Mucosa of stomach (tissue), 1 donor: ENCODE data around the gene SEMA4D.

Experiments used
- H3K27me3 ChIP-seq: one replicate; pipeline ENCODE4 v1.7.0; 2013; ENCODE audit warnings: mild to moderate bottlenecking, low read length; ENCODE audit not compliant: control insufficient read depth, insufficient read depth
- H3K36me3 ChIP-seq: one replicate; pipeline ENCODE4 v1.7.0; 2013; ENCODE audit warnings: low read length; ENCODE audit not compliant: control insufficient read depth, insufficient read depth
- H3K4me1 ChIP-seq: one replicate; pipeline ENCODE4 v1.7.0; 2013; ENCODE audit warnings: mild to moderate bottlenecking, low read length; ENCODE audit not compliant: control insufficient read depth, insufficient read depth
- H3K4me3 ChIP-seq: one replicate; pipeline ENCODE4 v1.7.0; 2013; ENCODE audit warnings: low read length
- H3K9ac ChIP-seq: one replicate; pipeline ENCODE4 v1.7.0; 2013; ENCODE audit warnings: mild to moderate bottlenecking, low read length, moderate library complexity
- H3K9me3 ChIP-seq: one replicate; pipeline ENCODE4 v1.7.0; 2013; ENCODE audit warnings: mild to moderate bottlenecking, low read length, moderate library complexity; ENCODE audit not compliant: control insufficient read depth
- donor health status: Pancreatic carcinoma.

SEMA4D gene

DNA sequence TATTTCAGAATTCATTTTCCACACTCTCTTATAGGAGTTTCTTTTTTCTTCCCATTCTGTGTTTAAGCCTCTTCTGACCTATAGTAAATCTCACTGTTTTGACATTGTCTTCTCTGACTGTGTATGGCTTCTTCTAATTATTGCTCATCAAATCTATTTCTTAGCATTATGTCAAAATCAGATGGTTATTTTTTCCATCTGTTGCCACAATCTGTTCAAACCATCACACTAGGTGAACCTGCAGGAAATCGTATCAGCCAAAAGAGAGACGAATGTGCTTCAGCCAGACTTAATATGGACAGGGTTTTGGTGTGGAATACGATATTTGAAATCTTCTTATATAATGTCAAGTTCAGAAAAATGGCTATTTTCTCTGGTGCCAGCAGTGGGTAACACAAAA is 15.9 kb upstream of the SEMA4D start:
- Histone ChIP-seq H3K4me1 (no peaks in the 10 kb centered on the region), H3K4me3 (no peak overlapping the region), H3K27me3 (no peaks in the 10 kb centered on the region), H3K36me3 (no peaks in the 10 kb centered on the region), H3K9me3 (no peaks in the 10 kb centered on the region), H3K9ac (no peak overlapping the region)

DNA sequence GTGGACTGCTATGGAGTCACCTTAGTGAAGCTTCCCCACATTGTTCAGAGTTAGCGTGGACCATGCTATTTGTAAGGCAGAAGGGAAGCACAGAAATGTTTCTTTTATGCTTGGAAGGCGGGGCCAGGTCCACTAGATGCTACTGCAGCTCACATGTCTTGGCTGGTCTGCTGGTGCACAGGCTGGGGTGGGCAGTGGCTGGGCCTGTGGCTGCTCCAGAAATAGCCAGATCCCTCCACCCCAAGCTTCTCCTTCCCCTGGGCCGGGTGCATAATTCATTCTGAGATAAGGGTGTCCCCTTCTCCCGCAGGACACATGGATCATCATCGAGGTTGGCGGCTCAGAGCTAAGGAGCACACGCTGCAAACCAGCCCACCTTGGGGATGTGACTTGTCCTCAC is 14.5 kb upstream of the SEMA4D start:
- Histone ChIP-seq H3K9me3 (no peaks in the 10 kb centered on the region), H3K4me3 (no peak overlapping the region), H3K27me3 (no peaks in the 10 kb centered on the region), H3K36me3 (no peaks in the 10 kb centered on the region), H3K9ac (no peak overlapping the region), H3K4me1 (no peaks in the 10 kb centered on the region)

DNA sequence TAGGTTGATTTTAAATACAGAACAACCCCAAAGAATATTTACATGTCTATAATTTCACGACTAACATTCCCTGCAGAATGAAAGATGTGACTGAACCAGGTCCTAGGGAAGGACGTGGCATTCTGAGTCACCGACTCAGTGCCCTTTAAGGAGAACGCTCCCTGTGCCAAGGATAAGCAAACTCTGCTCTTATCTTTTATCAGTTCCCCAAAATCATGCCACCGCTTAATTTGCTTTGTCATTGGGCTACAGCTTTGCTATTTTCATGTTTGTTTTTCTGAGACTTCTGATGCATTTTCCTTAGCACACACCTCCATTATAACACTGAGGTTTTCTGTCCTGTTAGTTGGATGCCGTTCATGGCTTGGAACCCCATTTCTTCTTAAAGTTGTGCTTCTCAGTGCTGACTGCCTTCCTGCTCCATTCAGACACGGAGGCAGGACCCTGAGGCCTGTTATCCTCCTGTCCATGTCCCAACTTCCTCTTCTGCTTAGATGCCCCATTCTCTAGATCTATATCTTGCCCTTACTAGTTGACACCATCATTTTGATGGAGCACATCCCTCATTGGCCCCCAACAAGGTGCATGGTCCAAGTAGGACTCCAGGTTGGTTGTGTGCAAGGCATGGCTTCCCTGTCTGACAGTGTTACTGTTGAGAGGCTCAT is 11.2 kb upstream of the SEMA4D start:
- Histone ChIP-seq H3K9ac (no peak overlapping the region), H3K4me1 (peaks cover 7% of the 10 kb centered on the region), H3K4me3 (no peak overlapping the region), H3K9me3 (no peaks in the 10 kb centered on the region), H3K27me3 (no peaks in the 10 kb centered on the region), H3K36me3 (no peaks in the 10 kb centered on the region)

DNA sequence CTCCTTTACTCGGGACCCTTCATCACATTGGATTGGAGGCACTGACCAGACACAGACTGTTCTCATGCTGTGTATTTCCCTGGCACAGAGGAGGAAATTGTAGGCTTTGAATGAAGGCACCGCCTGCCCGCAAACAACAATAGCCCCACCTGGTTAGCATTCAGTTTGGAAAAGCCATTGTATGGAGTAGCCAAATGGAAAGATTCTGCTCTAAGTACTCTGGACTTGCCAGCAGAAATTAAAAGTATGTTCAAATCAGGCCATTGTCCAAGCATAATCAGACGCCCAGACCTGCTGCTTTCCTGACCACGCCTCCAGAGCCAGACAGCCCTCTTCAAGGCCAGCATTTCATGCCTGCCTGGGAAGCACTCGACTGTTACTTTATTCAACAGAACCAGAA is 8.0 kb upstream of the SEMA4D start:
- no peak overlapping the region for H3K4me3 ChIP-seq
- no peaks in the 10 kb centered on the region for H3K9me3 ChIP-seq
- H3K4me1 ChIP-seq, result peaks cover 7% of the 10 kb centered on the region
- H3K9ac ChIP-seq, result no peak overlapping the region
- H3K36me3 ChIP-seq, result no peaks in the 10 kb centered on the region
- H3K27me3 ChIP-seq, result no peaks in the 10 kb centered on the region

DNA sequence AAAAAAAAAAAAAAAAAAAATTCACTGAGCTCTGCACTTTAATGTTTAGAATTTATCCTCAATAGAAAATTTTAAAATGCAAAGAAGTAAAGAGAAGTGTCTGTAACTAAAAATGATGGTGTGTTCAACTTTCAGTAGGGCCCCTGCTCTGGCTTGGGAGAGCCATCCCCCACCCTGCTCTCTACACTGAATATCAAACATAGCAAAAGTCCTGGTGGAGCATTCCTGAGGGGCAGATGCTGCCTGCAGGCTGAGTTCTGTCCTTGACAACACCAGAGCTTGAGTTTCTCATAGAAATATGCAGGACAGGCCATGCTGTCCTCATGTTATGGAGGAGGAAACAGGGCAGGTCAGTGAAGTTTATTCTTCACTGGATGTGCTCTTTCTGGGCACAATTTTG is 7.1 kb upstream of the SEMA4D start:
- Histone ChIP-seq H3K9me3 (no peaks in the 10 kb centered on the region), H3K9ac (no peak overlapping the region), H3K4me1 (peaks cover 7% of the 10 kb centered on the region), H3K36me3 (no peaks in the 10 kb centered on the region), H3K4me3 (no peak overlapping the region), H3K27me3 (no peaks in the 10 kb centered on the region)

DNA sequence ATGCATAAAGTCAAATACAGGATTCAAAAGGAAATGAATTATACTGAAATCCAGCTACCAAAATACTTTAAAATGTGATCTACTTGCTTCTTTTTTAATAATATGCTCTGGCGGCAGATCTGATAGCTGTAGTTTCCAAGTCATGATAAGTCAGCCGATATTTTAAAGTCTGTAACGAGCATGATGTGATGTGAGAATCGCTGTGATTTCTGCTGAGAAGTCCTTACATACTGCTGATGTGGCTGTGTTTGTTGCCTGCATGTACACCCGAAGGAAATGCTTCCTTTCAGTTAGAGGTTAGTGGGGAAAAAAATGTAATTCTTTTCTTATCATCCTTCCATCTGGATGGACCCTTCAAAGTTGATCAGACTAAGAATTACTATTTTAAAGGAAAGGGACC is 4.8 kb upstream of the SEMA4D start:
- no peaks in the 10 kb centered on the region for H3K9me3 ChIP-seq
- H3K4me3 ChIP-seq, result no peak overlapping the region
- H3K27me3 ChIP-seq, result no peaks in the 10 kb centered on the region
- peaks cover 13% of the 10 kb centered on the region for H3K4me1 ChIP-seq
- no peak overlapping the region for H3K9ac ChIP-seq
- no peaks in the 10 kb centered on the region for H3K36me3 ChIP-seq

DNA sequence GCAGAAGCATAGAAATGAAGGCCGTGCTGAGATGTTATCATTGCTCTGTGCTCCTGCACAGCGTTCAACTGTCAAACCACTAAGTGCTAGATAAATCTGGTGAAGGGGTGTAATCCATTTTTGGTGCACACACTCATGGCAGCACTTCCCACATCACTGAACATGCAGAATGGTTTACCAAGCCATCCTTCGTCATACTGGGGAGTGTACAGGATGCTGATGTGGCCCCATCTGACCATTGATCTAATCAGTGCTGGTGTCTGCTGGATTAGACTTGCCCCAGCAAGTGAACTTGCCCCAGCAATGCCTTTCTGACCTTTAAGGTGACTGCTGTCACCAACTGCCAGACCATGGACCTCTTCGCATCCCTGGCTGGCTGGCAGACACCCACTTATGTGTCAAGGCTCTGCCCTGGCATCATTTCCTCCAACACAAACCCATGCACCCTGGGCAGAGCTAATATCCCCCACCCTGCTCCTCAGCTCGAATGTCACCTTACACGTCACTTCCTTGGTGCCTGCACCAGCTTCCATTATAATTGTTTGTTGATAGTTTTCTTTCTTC is 4.2 kb upstream of the SEMA4D start:
- no peak overlapping the region for H3K9ac ChIP-seq

DNA sequence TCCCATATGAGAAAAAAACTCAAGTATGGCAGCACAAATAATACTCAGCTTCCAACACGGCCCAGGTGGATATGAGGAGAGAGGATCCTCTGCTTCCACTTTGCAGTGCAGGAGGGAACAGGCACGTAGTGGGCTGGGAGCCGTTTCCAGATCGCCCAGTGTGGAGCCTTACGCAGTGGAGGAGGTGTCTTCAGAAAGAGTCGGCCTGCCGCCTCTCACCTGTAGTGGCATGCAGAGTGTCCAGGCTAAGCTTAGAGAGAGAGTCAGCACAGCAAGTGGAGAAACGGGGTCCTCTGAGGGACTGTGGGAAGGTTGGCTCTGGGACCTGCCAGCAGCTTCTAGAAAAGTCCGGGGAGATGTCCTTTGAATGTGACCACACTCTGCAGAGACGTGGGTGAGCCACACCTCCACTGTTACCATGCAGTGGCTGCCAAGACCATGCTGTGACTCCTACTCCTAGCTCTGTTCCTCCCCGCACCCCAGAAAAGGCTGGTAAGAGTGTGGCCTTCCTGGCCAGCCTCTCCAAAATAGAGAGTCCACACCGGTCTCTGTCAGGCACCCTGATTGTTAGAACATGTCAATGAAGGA is 3.5 kb upstream of the SEMA4D start:
- Histone ChIP-seq H3K9me3 (no peaks in the 10 kb centered on the region), H3K27me3 (no peaks in the 10 kb centered on the region), H3K36me3 (no peaks in the 10 kb centered on the region), H3K9ac (no peak overlapping the region), H3K4me1 (peaks cover 20% of the 10 kb centered on the region), H3K4me3 (no peak overlapping the region)

More for the DNA sequence above, 4.2 kb upstream of the SEMA4D start:
- Histone ChIP-seq H3K4me3 (no peak overlapping the region), H3K4me1 (peaks cover 13% of the 10 kb centered on the region), H3K27me3 (no peaks in the 10 kb centered on the region), H3K36me3 (no peaks in the 10 kb centered on the region), H3K9me3 (no peaks in the 10 kb centered on the region)

DNA sequence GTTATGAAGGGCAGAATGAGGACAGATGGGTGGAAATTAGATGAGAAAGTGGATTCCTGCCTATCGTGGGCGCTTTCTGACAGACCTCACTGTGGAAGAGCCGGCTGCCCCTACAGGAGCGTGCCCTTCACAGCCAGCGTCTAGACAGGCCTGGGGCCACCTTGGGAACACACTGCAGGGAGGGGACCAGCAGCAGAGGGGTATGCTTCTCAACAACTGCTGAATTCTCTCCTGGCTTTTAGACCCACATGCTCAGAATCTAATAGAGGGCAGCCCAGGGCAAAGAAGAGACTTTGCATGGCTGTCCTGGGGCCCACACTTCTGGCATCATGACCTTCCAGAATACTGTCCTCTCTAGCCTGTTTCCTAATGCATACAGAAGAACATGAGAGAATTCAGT is 2.1 kb upstream of the SEMA4D start:
- no peaks in the 10 kb centered on the region for H3K36me3 ChIP-seq
- H3K9ac ChIP-seq, result no peak overlapping the region
- peaks cover 22% of the 10 kb centered on the region for H3K4me1 ChIP-seq
- no peaks in the 10 kb centered on the region for H3K27me3 ChIP-seq
- H3K4me3 ChIP-seq, result no peak overlapping the region
- H3K9me3 ChIP-seq, result no peaks in the 10 kb centered on the region

DNA sequence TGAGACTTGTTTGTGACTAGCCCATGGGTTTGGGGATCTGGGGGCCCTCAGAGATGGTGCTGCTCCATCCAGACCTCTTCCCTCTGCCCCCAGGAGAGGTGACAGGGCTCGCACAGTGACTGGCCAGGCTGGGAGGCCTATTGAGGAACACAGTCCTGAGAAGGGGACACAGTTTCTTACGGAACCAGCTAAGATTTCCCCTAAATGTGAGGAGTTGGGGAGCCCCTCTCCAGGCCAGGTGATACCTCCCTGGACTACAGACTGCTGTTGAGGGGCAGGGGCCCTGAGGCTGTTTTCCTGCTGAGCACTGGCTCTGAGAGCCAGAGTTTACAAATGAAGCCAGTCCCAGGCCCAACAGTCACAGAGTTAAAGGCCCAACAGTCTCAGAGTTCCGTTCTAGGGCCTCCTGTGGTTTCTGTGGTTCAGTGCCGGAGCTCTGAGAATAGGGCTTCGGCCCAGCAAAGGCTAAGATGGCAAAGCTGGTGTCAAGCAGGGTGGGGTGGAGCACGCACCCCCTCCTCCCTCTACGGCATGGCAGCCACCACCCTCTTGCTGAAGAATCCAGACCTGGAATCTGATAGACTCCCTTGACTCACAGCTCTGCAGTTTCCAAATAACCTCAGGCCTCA is 1.1 kb upstream of the SEMA4D start:
- no peaks in the 10 kb centered on the region for H3K36me3 ChIP-seq
- H3K4me3 ChIP-seq, result no peak overlapping the region
- peak overlapping the region; percentile 53 for H3K9ac ChIP-seq
- H3K27me3 ChIP-seq, result no peaks in the 10 kb centered on the region
- H3K4me1 ChIP-seq, result peaks cover 32% of the 10 kb centered on the region
- H3K9me3 ChIP-seq, result no peaks in the 10 kb centered on the region

DNA sequence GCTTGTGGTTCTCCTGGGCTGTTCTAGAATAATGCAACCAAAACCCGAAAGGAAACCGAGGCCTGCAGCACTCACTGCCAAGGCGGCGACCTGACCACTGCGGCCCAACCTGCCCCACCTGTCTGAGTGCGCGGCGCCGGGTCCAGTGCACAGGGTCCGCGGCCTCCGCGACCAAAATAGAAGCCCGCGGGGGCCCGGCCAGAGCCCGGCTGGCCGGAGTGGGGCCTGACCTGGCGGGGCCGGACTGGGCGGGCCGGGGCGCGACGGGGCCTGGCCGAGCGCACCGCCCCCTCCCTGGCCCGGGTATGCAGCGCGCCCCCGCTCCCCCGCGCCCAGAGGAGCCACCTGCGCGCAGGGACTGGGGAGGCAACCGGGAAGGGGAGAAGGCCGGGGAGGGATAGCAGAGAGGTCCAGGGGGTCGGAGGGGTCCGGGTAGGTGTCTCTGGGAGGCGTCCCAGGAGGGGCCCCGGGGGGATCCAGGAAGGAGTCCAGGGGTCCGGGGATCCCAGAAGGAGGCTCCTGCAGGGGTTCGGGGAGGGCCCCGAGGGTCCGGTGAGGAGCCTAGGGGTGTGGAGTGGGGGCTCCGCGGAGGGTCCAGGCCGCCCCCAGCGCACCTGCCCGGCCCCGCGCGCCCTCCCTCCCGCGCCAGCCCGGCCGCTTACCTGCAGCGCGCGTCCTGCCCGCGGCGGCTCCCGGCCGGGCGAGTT is 503 bp downstream of the SEMA4D start:
- H3K27me3 ChIP-seq, result no peaks in the 10 kb centered on the region
- peaks cover 41% of the 10 kb centered on the region for H3K4me1 ChIP-seq
- H3K4me3 ChIP-seq, result peak overlapping the region; percentile 26
- H3K9ac ChIP-seq, result peak overlapping the region; percentile 72
- no peaks in the 10 kb centered on the region for H3K9me3 ChIP-seq
- no peaks in the 10 kb centered on the region for H3K36me3 ChIP-seq
